Femur (tissue), 1 donor: ENCODE results near the gene FOXN4.

ENCODE experiments used
- DNase-seq: peaks from one replicate; pipeline ENCODE4 v3.0.0-alpha.2; 2017

FOXN4 gene

GRCh38 chr12:109258201-109258600 lies 50.9 kb downstream of the FOXN4 start:
- DNase-seq, result no peak

DNA sequence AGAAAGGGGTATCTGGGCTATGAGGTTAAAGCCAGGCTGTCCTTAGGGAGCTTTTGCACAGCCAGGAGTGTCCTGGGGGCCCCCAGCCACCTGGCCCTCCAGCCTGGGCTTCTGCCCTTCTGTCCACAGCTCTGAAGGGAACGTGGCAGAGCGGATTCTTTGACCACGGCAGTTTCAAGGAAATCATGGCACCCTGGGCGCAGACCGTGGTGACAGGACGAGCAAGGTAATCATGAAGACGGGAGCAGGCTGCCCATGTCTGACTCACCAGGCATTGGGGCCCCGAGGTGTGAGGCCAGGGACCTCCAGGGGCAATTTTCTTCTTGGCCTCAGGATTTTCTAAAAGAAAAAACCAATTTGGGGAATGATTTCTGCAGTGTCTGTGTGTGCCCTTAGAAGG lies 53.1 kb downstream of the FOXN4 start:
- DNase-seq, result no peak

DNA sequence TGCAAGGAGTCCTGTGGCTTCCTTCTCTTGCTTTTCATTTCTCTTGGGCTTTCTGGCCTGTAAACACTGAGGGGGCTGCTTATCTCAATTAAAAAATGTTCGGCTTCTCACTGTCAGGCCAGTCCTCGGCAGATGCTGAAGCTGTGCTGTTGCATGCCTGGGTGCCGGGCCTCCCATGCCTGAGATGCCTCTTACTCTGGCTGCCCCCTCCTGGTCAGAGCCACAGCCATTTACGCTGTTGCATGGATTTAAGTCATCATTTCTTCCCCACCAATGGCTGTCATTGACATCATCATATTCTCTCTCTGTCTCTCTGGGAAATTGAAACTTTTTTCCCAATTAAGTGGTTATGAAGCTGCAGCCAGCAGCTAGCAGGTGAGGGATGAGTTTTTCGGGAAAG lies 53.7 kb downstream of the FOXN4 start:
- no peak for DNase-seq

- no peak for DNase-seq
These were observed 55.1 kb downstream of the FOXN4 start for GRCh38 chr12:109253913-109254544.

GRCh38 chr12:109252799-109253198 lies 56.3 kb downstream of the FOXN4 start:
- DNase-seq, result no peak

- no peak for DNase-seq
These were observed 58.6 kb downstream of the FOXN4 start for GRCh38 chr12:109250523-109250922.

- DNase-seq, result no peak
These were observed 61.0 kb downstream of the FOXN4 start for GRCh38 chr12:109247831-109248654.

DNA sequence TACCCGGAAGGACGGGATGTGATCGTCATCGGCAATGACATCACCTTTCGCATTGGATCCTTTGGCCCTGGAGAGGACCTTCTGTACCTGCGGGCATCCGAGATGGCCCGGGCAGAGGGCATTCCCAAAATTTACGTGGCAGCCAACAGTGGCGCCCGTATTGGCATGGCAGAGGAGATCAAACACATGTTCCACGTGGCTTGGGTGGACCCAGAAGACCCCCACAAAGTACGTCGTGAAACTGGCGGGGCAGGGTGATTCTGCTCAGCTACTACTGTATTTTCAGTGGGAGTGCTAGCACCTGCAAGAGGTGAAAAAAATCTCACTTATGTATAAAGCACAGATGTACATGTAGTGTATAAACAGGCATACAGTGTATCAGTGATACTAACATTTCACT lies 62.9 kb downstream of the FOXN4 start:
- no peak for DNase-seq

DNA sequence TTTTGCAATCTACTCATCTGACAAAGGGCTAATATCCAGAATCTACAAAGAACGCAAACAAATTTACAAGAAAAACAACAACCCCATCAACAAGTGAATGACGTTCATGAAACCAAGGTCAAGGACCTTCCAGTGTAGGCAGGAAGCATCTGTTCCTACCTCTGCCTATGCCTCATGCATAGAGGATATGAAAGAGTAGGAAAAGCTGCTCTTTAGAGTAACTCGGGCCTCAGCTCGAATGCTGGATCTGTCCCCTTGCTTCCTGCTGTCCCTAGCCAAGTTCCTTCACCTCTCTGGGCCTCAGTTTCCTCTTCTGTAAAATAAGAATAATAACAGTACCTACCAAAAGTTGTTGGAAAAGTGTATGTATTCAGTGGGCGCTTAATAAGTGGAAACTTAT lies 65.0 kb downstream of the FOXN4 start:
- no peak for DNase-seq

DNA sequence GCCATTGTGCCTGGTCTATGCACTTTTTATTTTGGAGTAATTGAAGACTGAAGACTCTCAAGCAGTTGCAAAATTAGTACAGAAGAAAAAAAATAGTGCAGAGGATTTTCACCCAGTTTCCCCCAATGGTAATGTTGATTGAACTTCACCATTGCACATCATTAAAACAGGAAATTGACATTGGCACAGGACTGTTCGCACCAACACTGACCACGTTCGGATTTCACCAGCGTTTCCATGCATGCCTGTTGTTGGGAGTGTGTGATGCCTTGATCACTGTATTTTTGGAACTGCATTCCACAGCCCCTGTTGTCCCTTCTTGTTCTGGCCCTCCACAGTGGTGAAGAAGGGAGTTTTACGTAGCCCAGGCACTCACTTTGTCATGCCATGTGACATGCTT lies 67.1 kb downstream of the FOXN4 start:
- no peak for DNase-seq

DNA sequence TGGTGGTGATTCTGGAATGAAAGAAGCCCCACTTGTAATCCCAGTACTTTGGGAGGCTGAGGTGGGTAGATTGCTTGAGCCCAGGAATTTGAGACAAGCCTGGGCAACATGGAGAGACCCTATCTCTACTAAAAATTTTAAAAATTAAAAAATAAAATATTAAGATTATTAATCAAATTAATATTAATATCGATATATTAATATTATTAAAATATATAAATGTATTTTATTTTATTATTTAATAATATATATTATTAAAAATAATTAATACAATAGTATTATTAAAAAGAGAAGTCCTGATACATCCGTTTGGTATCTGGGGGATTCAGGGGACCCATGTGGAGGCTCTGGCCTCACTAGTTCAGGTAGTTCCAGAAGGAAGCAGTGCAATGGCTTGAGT lies 68.7 kb downstream of the FOXN4 start:
- DNase-seq, result no peak

DNA sequence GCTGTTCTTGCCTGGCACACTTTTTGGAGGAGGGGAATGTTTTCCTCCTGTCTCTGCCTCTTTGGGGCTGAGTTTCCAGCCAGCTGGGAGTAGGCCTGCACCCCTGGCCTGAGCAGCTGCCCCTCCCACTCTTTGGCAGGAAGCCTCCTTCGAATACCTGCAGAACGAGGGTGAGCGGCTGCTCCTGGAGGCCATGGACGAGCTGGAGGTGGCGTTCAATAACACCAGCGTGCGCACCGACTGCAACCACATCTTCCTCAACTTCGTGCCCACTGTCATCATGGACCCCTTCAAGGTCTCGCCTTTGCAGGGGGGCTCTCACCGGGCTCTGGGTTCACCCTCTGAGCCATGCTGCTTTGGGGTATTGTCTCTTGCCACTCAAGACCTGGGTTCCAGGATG lies 69.4 kb downstream of the FOXN4 start:
- no peak for DNase-seq

DNA sequence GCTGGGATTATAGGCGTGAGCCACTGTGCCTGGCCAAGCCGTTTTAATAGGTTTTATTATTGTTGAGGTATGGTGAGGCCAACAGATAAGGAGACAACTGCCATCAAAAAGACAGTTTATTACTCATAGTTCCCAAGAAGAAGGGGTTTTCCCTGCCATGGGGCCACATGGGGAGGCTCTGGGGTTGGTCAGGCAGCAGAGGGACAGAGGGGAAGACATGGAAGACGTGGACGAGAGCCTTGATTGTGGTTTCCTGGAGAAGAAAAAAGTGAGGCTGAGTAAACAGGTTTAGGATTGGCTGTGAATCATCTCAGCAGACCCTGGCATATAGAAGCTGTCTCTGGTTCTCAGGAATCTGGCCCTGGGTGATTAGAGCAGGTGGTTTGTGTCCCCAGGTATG lies 69.9 kb downstream of the FOXN4 start:
- no peak for DNase-seq

DNA sequence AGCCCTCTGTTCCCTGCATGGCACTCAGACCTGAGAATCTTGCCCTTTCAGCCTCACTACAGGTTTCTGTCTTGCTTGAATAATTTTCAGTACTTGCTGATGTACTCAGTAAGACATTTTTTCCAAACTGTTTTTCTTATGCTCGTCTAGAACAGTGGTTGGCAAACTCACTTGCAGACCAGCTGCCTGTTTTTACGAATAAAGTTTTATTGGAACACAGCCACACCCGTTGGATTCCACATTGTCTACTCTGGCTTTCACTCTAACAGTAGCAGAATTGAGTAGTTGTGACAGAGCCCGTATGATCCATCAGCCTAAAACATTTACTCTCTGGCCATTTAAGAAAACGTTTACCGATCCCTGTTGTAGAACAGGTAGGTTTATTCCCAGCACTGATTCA lies 72.8 kb downstream of the FOXN4 start:
- no peak for DNase-seq

- no peak for DNase-seq
These were observed 75.1 kb downstream of the FOXN4 start for GRCh38 chr12:109234012-109234411.

GRCh38 chr12:109232731-109233130 lies 76.4 kb downstream of the FOXN4 start:
- no peak for DNase-seq

GRCh38 chr12:109230193-109230592 lies 78.9 kb downstream of the FOXN4 start:
- no peak for DNase-seq

GRCh38 chr12:109228664-109229063 lies 80.4 kb downstream of the FOXN4 start:
- DNase-seq, result no peak
